AG08396 (cell line): Measurements from ENCODE around the gene KCTD4.
A peak's percentile ranks its signal among the peaks of the same experiment; 100 is the strongest.
"Not testable (repeated sequence)": the region's sequence is repeated elsewhere in the genome, so short reads cannot be mapped to it uniquely, and the experiment has no call there.

ENCODE experiments used
- DNase-seq: peaks from one replicate; pipeline ENCODE4 v3.0.0; 2012; ENCODE audit warnings: low spot score, mixed read lengths

The KCTD4 gene

GRCh38 chr13:45200701-45201232, at the start of gene KCTD4:
Gene KCTD4, minus strand, starts transcription at chr13:45201045. Its CDS starts 6,478 bp downstream, at chr13:45194567.
- DNase-seq = no peak

- no peak for DNase-seq
Observed at GRCh38 chr13:45249662-45250061, 48.8 kb upstream of the KCTD4 start.

DNA sequence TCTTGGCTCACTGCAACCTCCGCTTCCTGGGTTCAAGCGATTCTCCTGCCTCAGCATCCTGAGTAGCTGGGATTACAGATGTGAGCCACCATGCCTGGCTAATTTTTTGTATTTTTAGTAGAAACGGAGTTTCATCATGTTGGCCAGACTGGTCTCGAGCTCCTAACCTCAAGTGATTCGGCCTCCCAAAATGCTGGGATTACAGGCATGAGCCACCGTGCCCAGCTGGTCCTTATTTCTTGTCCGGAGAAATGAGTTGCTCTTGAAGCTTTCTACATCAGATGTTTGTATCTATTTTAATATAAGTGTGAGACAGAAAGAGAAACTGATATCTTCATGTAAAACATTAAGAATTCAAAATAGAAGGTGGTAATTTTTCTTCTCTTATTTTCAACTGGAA, 43.9 kb upstream of the KCTD4 start:
- not testable (repeated sequence) for DNase-seq

DNA sequence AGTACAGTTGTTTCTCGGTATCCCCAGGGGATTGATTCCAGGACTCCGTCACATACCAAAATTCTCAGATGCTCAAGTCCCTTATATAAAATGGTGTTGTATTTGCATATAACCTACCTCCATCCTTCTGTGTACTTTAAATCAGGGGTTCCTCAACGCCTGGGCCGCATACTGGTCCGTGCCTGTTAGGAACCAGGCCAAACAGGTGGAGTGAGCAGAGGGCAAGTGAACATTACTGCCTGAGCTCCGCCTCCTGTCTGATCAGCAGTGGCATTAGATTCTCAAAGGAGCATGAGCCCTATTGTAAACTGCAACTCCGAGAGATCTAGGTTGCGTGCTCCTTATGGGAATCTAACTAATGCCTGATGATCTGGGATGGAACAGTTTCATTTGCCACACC, 42.2 kb upstream of the KCTD4 start:
- DNase-seq = no peak

GRCh38 chr13:45242524-45242923, 41.7 kb upstream of the KCTD4 start:
- DNase-seq = no peak

GRCh38 chr13:45242070-45242469, 41.2 kb upstream of the KCTD4 start:
- peak; percentile 46 for DNase-seq

- DNase-seq = no peak
Observed at GRCh38 chr13:45240143-45240542, 39.3 kb upstream of the KCTD4 start.

DNA sequence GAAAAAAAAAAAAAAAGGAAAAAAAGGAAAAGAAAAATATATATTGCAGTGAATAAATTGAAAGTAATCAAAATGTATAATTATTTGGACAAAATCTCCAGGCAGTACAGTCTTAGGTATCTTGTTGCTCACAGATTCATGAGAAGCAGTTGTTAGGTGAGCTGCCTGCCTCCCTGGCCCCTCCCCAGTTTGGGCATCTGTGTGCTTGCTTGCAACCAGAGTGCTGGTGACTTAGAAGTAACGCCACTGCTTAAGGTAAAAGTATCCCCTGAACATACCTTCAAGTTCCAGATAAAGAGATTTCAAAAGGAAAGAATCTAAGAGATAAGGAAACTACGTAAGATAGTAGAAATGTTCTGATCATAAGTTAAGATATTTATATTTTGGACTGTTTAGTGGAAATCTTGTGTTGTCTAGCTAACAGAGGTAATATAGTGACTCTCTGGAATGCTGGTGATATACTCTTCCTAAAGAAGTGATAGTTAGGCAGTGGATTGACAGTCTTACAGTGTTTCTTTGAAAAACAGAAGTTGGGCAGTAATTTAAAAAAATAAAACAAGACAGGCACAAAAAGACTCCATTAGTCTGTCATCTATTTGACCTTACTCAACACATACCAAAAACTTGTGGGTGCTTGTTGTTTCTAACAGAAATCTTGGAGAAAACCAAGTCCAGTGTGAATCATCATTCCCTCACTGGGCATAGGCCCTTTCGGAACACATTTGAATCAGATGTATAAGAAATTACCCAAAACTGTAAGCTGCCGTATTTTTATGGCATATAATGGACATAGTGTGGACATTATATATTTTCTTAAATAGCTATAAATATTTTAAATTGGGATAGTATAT, 38.3 kb upstream of the KCTD4 start:
- DNase-seq = peak; percentile 12

DNA sequence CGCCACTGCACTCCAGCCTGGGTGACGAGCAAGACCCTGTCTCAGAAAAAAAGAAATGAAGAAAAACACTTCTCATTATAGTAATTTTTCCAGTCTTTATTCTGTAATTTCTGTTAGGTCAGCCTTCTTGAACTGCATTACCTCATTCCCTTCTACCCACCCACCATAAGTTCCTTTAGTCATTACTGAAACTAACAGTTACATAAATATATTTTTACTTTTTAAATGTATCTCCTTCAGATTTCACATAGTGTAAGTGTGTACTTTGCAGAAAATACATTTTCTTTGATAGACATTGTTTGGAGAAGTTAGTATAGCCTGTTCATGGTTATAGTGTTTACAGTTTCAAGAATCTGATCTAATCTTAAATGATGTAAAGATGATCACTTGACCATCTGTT, 31.7 kb upstream of the KCTD4 start:
- no peak for DNase-seq

- DNase-seq = no peak
Observed at GRCh38 chr13:45231722-45232121, 30.9 kb upstream of the KCTD4 start.

GRCh38 chr13:45231305-45231704, 30.5 kb upstream of the KCTD4 start:
- no peak for DNase-seq

- no peak for DNase-seq
Observed at GRCh38 chr13:45229172-45229571, 28.3 kb upstream of the KCTD4 start.

DNA sequence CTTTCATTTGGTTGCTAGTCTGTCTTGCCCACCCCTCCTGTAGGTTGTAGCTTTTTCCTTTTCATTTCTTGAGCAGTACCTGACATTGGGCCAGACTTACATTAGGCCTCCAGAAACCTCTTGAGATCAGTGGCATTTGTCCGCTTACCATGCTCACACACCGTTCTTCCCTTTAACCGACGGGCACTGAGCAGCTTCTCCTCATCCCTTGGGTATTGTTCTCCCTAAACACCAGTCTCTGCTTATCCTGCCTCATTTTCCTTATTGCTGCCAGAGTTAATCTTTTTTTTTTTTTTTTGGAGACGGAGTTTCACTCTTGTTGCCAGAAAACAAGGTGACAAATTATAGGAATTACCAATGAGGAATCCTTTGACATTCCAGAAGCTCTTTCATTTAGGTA, 27.2 kb upstream of the KCTD4 start:
- DNase-seq = no peak

DNA sequence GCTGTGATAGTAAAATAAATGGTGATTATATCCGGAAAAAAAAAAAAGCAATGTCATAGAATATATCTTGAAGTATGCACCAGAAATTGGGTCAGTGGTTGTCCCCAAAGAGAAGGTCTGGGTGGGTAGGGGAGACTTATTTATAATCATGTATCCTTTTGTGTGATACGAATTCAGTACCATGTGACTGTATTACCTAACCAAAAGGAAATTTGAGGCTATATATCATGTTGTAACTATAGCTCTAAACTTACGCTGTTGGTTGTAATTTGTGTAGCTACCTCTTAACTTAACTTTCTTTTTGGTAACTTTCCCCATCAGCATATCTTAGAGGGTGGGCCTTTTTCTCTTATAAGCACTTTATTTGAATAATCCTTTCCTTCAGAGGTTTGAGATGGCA, 25.2 kb upstream of the KCTD4 start:
- no peak for DNase-seq

- no peak for DNase-seq
Observed at GRCh38 chr13:45225370-45225769, 24.5 kb upstream of the KCTD4 start.

GRCh38 chr13:45224176-45224575, 23.3 kb upstream of the KCTD4 start:
- DNase-seq = peak; percentile 25

DNA sequence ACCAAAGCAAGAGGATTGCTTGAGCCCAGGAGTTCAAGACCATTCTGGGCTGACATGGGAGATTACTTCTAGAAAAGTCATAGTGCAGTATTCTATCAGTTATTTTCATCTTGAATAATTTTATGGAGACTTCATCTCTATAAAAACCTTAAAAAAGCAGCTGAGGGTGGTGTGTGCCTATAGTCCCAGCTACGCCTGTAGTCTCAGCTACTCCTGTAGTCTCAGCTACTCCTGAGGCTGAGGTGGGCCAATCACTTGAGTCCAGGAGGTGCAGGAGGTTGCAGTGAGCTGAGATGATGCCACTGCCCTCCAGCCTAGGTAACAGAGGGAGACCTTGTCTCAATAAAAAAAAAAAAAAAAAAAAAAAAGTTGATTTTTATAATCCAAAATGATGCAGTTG, 22.1 kb upstream of the KCTD4 start:
- no peak for DNase-seq

GRCh38 chr13:45222516-45222915, 21.7 kb upstream of the KCTD4 start:
- no peak for DNase-seq

- no peak for DNase-seq
Observed at GRCh38 chr13:45220403-45220802, 19.6 kb upstream of the KCTD4 start.

- no peak for DNase-seq
Observed at GRCh38 chr13:45219938-45220375, 19.1 kb upstream of the KCTD4 start.

DNA sequence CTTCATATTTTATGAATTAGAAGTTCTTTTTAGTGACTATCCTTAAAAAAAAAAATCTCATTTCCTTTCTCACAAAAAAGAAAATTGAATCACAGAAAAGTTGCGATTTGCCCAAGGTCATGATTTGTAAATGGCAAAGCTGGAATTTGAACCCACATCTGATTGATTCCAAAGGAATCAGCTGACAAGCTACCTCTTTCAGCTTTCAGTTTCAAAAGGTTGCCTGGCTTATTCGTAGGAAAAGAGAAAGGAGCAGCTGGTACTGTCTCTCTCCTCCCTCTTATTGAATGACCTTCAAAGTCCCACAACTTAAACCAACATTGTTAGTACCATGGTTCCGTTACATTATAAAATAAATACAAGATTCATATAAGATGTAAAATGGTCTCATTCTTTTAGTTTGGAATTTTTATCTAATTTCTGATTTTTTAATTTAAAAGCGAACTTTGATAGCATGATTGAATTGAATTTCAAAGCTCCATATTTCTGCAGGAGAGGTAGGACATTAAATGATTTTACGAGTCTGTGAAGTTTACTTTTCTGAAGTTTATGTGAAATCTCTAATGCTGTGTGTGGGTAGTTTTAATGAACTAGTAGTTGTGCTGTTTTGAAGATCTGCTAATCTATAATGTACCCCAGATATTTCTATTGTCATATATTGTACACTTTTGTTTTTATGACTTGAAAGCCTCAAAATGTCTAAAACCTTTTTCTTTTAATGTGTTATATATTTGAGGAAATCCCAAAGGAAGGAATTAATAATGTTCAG, 18.5 kb upstream of the KCTD4 start:
- no peak for DNase-seq

DNA sequence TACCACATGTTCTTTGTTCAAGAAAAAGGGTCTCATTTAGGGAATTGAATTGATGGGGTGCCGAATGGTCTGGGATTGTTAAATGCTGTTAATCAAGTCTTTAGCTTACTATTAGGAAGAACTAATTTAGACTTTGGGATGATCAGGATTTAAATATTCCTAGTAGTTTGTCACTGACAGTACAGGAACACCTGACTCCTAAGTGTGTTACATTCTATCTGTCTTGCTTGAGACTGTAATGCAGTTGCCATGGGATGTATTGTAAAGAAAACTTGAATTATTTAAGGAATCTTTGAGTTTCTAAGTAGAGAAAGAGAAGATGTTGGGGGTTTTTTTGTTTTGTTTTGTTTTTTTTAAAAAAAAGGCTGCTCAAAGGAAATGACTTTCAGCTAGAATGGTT, 17.8 kb upstream of the KCTD4 start:
- no peak for DNase-seq

GRCh38 chr13:45216193-45216592, 15.3 kb upstream of the KCTD4 start:
- no peak for DNase-seq
